ENCODE measurements around the gene CA5A. TPM values are rescaled to one million over a fixed set of nuclear protein-coding genes. Genes with fewer than 3 reads are reported as not detected.

Gene CA5A
- total RNA-seq (2022; extraction: Qiagen RNA extraction) = not detected in 5 replicates

GRCh38 chr16:87936375-87937230 lies at the start of gene CA5A:
Gene CA5A (minus strand): TSS chr16:87936529. CDS start chr16:87936450, 79 bp downstream.

DNA sequence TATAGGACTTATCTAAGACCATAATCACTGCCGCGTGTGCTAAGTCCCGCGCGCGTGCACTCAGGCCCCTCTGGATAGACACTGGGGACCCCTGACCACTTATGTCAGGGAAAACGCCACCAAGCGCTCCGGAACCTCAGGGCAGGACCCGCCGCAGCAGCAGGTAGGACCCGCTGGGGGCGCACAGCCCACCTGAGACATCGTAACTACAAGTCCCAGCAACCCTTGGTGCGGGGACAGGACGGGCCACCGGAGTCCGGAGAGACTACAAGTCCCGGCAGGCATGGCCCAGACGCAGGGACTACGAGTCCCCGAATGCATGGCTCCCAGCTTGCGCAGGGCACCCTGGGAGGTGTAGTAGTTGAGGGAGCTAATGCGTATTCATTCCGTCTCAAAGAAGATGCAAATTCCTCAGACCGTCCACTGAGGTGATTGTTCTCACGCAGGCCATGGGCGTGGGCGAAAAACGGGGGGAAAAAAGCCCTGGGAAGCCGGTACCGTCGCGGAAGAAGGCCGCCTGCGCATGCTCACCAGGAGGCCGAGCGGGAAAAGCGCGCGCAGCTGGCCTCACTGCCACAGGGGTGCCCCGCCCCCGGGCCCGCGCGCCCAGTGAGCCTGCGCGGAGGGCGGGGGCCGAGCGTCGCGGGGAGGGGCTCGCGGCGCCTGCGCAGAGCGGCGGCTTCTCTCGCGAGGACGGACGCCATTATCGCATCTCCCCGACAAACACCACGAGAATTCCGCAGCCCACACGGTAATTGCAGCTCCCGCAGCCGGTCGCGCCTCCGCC lies 14.6 kb upstream of the CA5A start, which contains the start of gene BANP:
BANP (plus strand) TSS at position 670 of the 787 bp plus-strand sequence. CDS start 23,682 bp downstream, outside the sequence.

GRCh38 chr16:87869061-87869878 lies 67.1 kb downstream of the CA5A start, which contains the start of gene SLC7A5:
Gene SLC7A5 (minus strand): TSS chr16:87869507. CDS start chr16:87869422, 85 bp downstream.

Other genes with a start within 250 kb of the CA5A start
- gene KLHDC4, start 170.5 kb downstream of the CA5A start, total RNA-seq (2022; extraction: Qiagen RNA extraction) = 34.6 to 44.4 TPM (median 42.2 TPM) in 5 replicates
- gene SLC7A5, start 67.0 kb downstream of the CA5A start, total RNA-seq (2022; extraction: Qiagen RNA extraction) = 758 to 1,020 TPM (median 979 TPM) in 5 replicates
- gene BANP, start 14.9 kb upstream of the CA5A start, total RNA-seq (2022; extraction: Qiagen RNA extraction) = 17.3 to 20.5 TPM (median 19.2 TPM) in 5 replicates

All from A549 treated with CORT108297 at 1 μM for 4 hours (cell line).